IPS-15b (cell line): ENCODE data around the gene ACVRL1.

Experiments used
- H3K27me3 ChIP-seq: one replicate; pipeline ENCODE4 v1.6.1; 2013; ENCODE audit warnings: low read length; ENCODE audit not compliant: control insufficient read depth, insufficient read depth
- H3K36me3 ChIP-seq: one replicate; pipeline ENCODE4 v1.6.1; 2013; ENCODE audit warnings: low read length; ENCODE audit not compliant: control insufficient read depth, insufficient read depth
- H3K4me1 ChIP-seq: one replicate; pipeline ENCODE4 v1.6.1; 2013; ENCODE audit warnings: mild to moderate bottlenecking, low read length; ENCODE audit not compliant: control insufficient read depth, insufficient read depth
- H3K4me3 ChIP-seq: one replicate; pipeline ENCODE4 v1.5.1; 2013; ENCODE audit warnings: low read depth, low read length
- H3K9ac ChIP-seq: one replicate; pipeline ENCODE4 v1.6.1; 2013; ENCODE audit warnings: low read depth, mild to moderate bottlenecking, low read length
- H3K9me3 ChIP-seq: one replicate; pipeline ENCODE4 v1.6.1; 2013; ENCODE audit warnings: mild to moderate bottlenecking, low read length; ENCODE audit not compliant: control insufficient read depth, insufficient read depth

ACVRL1 gene

DNA sequence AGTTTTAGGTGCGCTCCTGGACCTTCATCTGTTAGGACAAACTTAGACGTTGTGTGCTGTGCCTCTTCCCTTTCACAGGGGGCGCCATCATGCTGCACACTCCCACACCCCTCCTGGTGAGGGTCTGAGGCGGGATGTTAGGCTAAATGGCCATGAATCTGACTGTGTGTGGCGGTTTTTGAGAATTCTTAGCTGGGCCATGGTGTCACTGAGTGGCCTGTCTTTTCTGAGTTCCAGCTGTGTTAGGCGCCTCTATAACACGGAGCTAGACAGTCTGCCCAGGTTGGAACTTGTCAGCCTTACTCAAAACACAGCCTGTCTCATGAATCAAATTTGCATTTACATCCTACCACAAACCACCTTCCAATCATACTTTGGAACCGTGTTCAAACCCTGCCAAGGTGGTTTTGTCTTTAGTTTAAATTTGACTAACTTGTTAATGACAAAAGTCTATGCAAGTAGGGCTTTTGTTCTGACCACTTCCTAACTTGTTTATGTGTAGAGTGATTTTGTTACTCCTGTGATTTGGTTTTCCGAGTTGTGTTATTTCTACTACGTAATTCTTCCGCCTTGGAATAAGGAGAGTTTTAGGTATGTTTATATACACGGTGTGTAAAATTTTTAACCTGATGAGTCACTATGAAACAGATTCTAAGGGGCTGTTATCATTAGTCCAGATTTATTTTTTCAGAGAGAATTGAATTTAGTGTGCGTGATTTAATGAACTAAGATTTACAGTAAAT, 63.8 kb downstream of the ACVRL1 start:
- peaks cover 9% of the 10 kb centered on the region for H3K4me1 ChIP-seq
- no peaks in the 10 kb centered on the region for H3K9me3 ChIP-seq
- H3K36me3 ChIP-seq: peaks cover 5% of the 10 kb centered on the region
- H3K9ac ChIP-seq: no peak overlapping the region
- no peaks in the 10 kb centered on the region for H3K27me3 ChIP-seq
- H3K4me3 ChIP-seq: no peak overlapping the region

DNA sequence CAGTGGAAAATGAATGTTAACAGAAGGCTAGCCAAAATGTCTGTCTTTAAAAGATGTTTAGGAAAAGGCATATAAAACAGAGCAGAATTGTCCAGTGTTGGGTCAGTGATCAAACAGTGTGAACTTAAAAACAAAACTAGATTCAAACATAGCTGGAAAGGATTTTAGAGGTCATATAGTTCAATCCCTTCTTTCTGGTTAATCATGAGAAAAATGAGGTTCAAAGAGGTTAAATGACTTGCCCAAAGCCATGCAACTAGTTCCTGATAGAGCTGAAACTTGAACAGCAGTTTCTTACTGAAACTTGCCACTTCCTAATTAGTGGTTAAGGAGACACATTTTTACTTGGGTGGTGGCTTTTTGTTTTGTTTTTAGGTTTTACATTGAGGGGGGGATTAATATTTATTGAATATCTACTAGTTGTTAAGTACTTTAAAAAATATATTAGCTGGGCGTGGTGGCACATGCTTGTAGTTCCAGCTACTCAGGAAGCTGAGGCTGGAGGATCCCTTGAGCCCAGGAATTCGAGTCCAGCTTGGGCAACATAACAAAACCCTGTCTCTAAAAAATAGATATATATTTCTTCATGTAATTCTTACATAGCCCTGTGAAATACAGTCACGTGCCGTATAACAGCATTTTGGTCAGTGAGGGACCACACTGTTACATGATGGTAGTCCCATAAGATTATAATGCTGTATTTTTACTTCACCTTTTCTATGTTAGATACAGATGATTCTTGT, 64.5 kb downstream of the ACVRL1 start:
- no peaks in the 10 kb centered on the region for H3K9me3 ChIP-seq
- H3K36me3 ChIP-seq: peaks cover 10% of the 10 kb centered on the region
- H3K9ac ChIP-seq: no peak overlapping the region
- H3K27me3 ChIP-seq: no peaks in the 10 kb centered on the region
- H3K4me1 ChIP-seq: peaks cover 9% of the 10 kb centered on the region
- no peak overlapping the region for H3K4me3 ChIP-seq

DNA sequence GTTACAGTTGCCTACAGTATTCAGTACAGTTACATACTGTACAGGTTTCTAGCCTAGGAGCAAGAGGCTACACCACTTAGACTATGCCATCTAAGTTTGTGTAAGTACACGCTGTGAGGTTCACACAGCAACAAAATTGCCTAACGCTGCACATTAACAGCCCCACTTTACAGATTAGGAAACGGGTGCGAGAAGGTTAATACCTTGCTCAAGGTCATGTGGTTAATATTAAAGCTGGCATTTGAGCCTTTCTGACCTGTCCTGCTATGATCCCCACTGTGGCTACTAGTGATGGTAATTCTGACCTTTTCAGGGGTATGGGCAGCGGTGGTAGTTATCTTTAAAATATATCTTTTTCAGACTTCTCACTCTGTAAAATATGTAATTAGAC, 65.1 kb downstream of the ACVRL1 start:
- no peak overlapping the region for H3K9ac ChIP-seq
- no peak overlapping the region for H3K4me3 ChIP-seq
- H3K36me3 ChIP-seq: peaks cover 10% of the 10 kb centered on the region
- peaks cover 9% of the 10 kb centered on the region for H3K4me1 ChIP-seq
- no peaks in the 10 kb centered on the region for H3K9me3 ChIP-seq
- no peaks in the 10 kb centered on the region for H3K27me3 ChIP-seq

GRCh38 chr12:51972849-51973273, 65.6 kb downstream of the ACVRL1 start:
- Histone ChIP-seq H3K9ac (no peak overlapping the region), H3K4me3 (no peak overlapping the region), H3K27me3 (no peaks in the 10 kb centered on the region), H3K36me3 (peaks cover 10% of the 10 kb centered on the region), H3K9me3 (no peaks in the 10 kb centered on the region), H3K4me1 (peaks cover 9% of the 10 kb centered on the region)
